Measurements from ENCODE around the gene PERCC1.
"Not testable (repeated sequence)": the region's sequence is repeated elsewhere in the genome, so short reads cannot be mapped to it uniquely, and the experiment has no call there.

Gene PERCC1

GRCh38 chr16:1470481-1471251 is 39.8 kb downstream of the PERCC1 start:
- H3K9ac ChIP-seq (ENCODE audit: low read length): no peak overlapping the region
- H3K36me3 ChIP-seq (ENCODE audit: control insufficient read depth, insufficient read depth, low read length): no peaks in the 10 kb centered on the region
- peaks cover 23% of the 10 kb centered on the region for H3K4me1 ChIP-seq (ENCODE audit: control insufficient read depth, insufficient read depth, low read length)
- H3K27me3 ChIP-seq (ENCODE audit: control insufficient read depth, insufficient read depth, low read length): no peaks in the 10 kb centered on the region
- H3K9me3 ChIP-seq (ENCODE audit: control insufficient read depth, low read length): no peaks in the 10 kb centered on the region
- no peak overlapping the region for H3K4me3 ChIP-seq (ENCODE audit: low read length)

GRCh38 chr16:1471569-1472194 is 40.8 kb downstream of the PERCC1 start:
- H3K4me3 ChIP-seq (ENCODE audit: low read length): no peak overlapping the region
- H3K4me1 ChIP-seq (ENCODE audit: control insufficient read depth, insufficient read depth, low read length): peaks cover 24% of the 10 kb centered on the region
- no peaks in the 10 kb centered on the region for H3K36me3 ChIP-seq (ENCODE audit: control insufficient read depth, insufficient read depth, low read length)
- H3K9ac ChIP-seq (ENCODE audit: low read length): no peak overlapping the region
- H3K27me3 ChIP-seq (ENCODE audit: control insufficient read depth, insufficient read depth, low read length): no peaks in the 10 kb centered on the region
- no peaks in the 10 kb centered on the region for H3K9me3 ChIP-seq (ENCODE audit: control insufficient read depth, low read length)

DNA sequence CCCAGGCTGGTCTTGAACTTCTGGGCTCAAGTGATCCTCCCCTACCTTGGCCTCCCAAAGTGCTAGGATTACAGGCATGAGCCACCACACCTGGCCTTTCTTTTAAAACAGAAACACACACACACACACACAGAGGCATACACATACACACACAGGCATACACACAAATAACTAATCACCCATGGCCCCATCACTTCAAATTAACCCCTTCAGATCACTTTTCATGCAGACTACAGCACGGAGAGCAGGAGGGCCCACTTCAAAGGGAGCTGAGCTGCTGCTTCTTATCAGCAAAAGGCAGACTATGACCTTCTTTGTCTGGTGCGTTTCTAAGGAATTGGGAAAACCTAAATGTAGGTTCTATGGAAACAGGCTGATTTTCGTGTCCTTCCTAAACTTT is 42.1 kb downstream of the PERCC1 start:
- Histone ChIP-seq H3K4me1 (ENCODE audit: control insufficient read depth, insufficient read depth, low read length) (peaks cover 24% of the 10 kb centered on the region), H3K9ac (ENCODE audit: low read length) (no peak overlapping the region), H3K9me3 (ENCODE audit: control insufficient read depth, low read length) (no peaks in the 10 kb centered on the region), H3K36me3 (ENCODE audit: control insufficient read depth, insufficient read depth, low read length) (no peaks in the 10 kb centered on the region), H3K27me3 (ENCODE audit: control insufficient read depth, insufficient read depth, low read length) (no peaks in the 10 kb centered on the region), H3K4me3 (ENCODE audit: low read length) (no peak overlapping the region)

DNA sequence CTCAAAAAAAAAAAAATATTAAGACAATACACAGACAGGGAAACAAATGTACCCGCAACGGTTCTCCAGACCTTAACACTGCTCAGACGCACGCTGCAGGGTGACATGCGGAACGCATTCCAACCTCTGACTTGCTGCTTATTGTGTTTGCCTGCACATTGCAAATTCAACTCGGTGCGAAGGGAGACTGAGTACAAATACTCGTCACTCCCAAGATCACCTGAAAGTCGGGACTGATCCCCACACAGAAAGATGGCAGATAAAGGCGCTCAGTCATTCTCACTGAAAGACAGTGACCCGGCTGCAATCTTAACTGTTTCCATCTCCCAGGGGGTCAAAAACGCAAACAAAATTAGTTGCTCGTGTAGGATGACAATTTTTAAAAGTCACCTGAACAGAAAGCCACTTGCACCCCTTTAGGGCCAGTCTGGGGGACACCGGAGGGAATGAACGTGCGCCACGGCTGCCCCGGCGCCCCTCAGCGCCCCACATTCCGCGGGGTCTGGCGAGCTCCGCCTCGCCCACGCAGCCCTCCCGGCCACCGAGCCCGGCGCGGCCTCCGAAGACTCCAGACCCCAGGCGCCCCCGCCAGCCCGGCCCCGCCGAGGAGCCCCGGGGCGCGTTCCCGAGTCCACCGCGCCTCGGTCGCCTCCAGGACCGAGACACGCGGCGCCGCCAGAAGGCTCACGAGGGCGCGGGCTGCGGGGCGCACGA is 43.4 kb downstream of the PERCC1 start:
- H3K27me3 ChIP-seq (ENCODE audit: control insufficient read depth, insufficient read depth, low read length): no peaks in the 10 kb centered on the region
- no peaks in the 10 kb centered on the region for H3K9me3 ChIP-seq (ENCODE audit: control insufficient read depth, low read length)
- no peaks in the 10 kb centered on the region for H3K36me3 ChIP-seq (ENCODE audit: control insufficient read depth, insufficient read depth, low read length)
- peak overlapping the region; percentile 47 for H3K4me3 ChIP-seq (ENCODE audit: low read length)
- H3K9ac ChIP-seq (ENCODE audit: low read length): peak overlapping the region; percentile 94
- H3K4me1 ChIP-seq (ENCODE audit: control insufficient read depth, insufficient read depth, low read length): peaks cover 24% of the 10 kb centered on the region

GRCh38 chr16:1474796-1475551 is 44.1 kb downstream of the PERCC1 start, which contains the start of gene CLCN7:
CLCN7 (minus strand) TSS chr16:1475028; CDS start chr16:1474974, 54 bp downstream.
- Histone ChIP-seq H3K36me3 (ENCODE audit: control insufficient read depth, insufficient read depth, low read length) (no peaks in the 10 kb centered on the region), H3K27me3 (ENCODE audit: control insufficient read depth, insufficient read depth, low read length) (no peaks in the 10 kb centered on the region), H3K9me3 (ENCODE audit: control insufficient read depth, low read length) (no peaks in the 10 kb centered on the region), H3K4me3 (ENCODE audit: low read length) (peak within 1 kb of the TSS; percentile 47), H3K4me1 (ENCODE audit: control insufficient read depth, insufficient read depth, low read length) (peaks cover 24% of the 10 kb centered on the region), H3K9ac (ENCODE audit: low read length) (peak within 1 kb of the TSS; percentile 94)

DNA sequence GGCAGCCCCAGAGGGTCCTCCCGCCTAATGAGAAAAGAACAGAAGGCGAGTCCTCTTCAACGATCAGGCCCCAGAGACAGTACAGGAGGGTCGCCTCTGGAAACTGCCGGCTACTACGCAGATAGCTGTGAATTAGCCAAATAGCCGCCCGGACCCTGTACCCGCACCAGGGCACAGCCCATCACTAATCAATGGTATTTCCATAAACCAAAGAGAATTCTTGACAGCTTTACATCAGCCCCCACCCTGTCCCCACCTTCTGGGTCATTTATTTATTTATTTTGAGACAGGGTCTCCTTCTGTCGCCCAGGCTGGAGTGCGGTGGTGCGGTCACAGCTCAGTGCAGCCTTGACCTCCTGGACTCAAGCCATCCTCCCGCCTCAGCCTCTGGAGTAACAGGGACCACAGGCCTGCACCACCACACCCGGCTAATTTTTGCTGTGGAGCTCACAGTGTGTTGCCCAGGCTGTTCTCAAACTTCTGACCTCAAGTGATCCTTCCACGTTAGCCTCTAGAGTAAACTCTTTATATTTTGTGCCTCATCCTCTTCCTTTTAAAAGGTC is 44.8 kb downstream of the PERCC1 start:
- Histone ChIP-seq H3K27me3 (ENCODE audit: control insufficient read depth, insufficient read depth, low read length) (no peaks in the 10 kb centered on the region), H3K4me1 (ENCODE audit: control insufficient read depth, insufficient read depth, low read length) (peaks cover 23% of the 10 kb centered on the region), H3K9me3 (ENCODE audit: control insufficient read depth, low read length) (no peaks in the 10 kb centered on the region), H3K9ac (ENCODE audit: low read length) (peak overlapping the region; percentile 94), H3K4me3 (ENCODE audit: low read length) (peak overlapping the region; percentile 47), H3K36me3 (ENCODE audit: control insufficient read depth, insufficient read depth, low read length) (no peaks in the 10 kb centered on the region)

- H3K36me3 ChIP-seq (ENCODE audit: control insufficient read depth, insufficient read depth, low read length): no peaks in the 10 kb centered on the region
- no peak overlapping the region for H3K9ac ChIP-seq (ENCODE audit: low read length)
- H3K4me1 ChIP-seq (ENCODE audit: control insufficient read depth, insufficient read depth, low read length): peaks cover 15% of the 10 kb centered on the region
- H3K4me3 ChIP-seq (ENCODE audit: low read length): no peak overlapping the region
- peaks cover under 1% of the 10 kb centered on the region for H3K27me3 ChIP-seq (ENCODE audit: control insufficient read depth, insufficient read depth, low read length)
- H3K9me3 ChIP-seq (ENCODE audit: control insufficient read depth, low read length): no peaks in the 10 kb centered on the region
Measured at GRCh38 chr16:1477033-1477432, 46.2 kb downstream of the PERCC1 start.

- not testable (repeated sequence) for H3K9me3 ChIP-seq (ENCODE audit: control insufficient read depth, low read length); H3K9ac ChIP-seq (ENCODE audit: low read length); H3K4me1 ChIP-seq (ENCODE audit: control insufficient read depth, insufficient read depth, low read length); H3K36me3 ChIP-seq (ENCODE audit: control insufficient read depth, insufficient read depth, low read length); H3K27me3 ChIP-seq (ENCODE audit: control insufficient read depth, insufficient read depth, low read length); H3K4me3 ChIP-seq (ENCODE audit: low read length)
Measured at GRCh38 chr16:1478937-1479336, 48.1 kb downstream of the PERCC1 start.

DNA sequence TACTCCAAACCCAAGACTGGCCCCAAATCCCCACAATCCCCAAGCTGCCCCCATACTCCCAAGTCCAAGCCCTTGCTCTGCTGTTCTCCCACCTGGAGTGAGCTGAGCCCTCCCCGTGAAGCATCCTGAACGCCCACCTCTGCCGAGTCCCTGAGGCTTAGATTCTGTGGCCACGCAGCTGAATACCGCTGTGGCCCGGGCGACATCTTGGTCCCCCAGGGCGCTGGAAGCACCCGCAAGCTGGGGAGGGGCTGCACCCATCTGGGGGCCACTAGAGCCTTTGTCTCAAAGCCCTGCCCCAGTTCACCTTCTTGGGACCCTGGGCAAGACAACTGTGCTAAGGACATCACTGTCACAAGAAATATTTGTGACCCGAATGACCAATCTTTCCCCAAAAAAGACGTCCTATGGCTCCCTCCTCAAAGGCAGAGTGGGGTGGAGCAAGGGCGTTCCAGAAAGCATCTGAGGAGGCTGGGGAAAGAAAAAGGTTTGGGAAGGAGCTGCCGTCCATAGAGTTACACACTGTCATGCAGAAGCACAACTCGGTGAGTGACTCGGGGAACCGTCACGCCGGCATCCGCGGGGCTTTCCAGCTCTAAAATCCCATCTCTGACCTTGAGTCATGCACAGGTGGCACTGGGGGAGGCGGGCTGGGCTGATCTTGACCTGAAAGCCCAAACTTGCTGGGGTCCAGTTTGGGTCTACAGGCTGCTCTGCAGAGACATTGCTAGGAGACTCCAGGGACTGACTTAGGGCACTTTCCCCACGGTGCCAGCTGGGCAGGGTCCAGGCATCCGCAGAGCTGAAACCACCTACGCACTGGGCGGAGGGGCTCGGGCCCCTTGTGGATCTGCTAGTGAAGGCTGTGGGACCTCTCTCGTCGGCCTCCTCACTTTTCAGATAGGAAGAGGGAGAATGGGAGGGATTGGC is 51.3 kb downstream of the PERCC1 start:
- no peaks in the 10 kb centered on the region for H3K9me3 ChIP-seq (ENCODE audit: control insufficient read depth, low read length)

More for the DNA sequence above, 51.3 kb downstream of the PERCC1 start:
- Histone ChIP-seq H3K4me1 (ENCODE audit: control insufficient read depth, insufficient read depth, low read length) (no peaks in the 10 kb centered on the region), H3K27me3 (ENCODE audit: control insufficient read depth, insufficient read depth, low read length) (peaks cover 5% of the 10 kb centered on the region), H3K4me3 (ENCODE audit: low read length) (no peak overlapping the region), H3K36me3 (ENCODE audit: control insufficient read depth, insufficient read depth, low read length) (no peaks in the 10 kb centered on the region), H3K9ac (ENCODE audit: low read length) (no peak overlapping the region)

Data from mucosa of stomach (tissue), 1 donor.